ENCODE results near the gene TAF8. TPM values are rescaled to one million over a fixed set of nuclear protein-coding genes. Genes with fewer than 3 reads are reported as not detected.
"Not testable (repeated sequence)": the region's sequence is repeated elsewhere in the genome, so short reads cannot be mapped to it uniquely, and the experiment has no call there.

TAF8 gene, protein sequence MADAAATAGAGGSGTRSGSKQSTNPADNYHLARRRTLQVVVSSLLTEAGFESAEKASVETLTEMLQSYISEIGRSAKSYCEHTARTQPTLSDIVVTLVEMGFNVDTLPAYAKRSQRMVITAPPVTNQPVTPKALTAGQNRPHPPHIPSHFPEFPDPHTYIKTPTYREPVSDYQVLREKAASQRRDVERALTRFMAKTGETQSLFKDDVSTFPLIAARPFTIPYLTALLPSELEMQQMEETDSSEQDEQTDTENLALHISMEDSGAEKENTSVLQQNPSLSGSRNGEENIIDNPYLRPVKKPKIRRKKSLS
- total RNA-seq (ENCODE audit: low replicate concordance): 10.5 and 11.9 TPM in 2 replicates

DNA sequence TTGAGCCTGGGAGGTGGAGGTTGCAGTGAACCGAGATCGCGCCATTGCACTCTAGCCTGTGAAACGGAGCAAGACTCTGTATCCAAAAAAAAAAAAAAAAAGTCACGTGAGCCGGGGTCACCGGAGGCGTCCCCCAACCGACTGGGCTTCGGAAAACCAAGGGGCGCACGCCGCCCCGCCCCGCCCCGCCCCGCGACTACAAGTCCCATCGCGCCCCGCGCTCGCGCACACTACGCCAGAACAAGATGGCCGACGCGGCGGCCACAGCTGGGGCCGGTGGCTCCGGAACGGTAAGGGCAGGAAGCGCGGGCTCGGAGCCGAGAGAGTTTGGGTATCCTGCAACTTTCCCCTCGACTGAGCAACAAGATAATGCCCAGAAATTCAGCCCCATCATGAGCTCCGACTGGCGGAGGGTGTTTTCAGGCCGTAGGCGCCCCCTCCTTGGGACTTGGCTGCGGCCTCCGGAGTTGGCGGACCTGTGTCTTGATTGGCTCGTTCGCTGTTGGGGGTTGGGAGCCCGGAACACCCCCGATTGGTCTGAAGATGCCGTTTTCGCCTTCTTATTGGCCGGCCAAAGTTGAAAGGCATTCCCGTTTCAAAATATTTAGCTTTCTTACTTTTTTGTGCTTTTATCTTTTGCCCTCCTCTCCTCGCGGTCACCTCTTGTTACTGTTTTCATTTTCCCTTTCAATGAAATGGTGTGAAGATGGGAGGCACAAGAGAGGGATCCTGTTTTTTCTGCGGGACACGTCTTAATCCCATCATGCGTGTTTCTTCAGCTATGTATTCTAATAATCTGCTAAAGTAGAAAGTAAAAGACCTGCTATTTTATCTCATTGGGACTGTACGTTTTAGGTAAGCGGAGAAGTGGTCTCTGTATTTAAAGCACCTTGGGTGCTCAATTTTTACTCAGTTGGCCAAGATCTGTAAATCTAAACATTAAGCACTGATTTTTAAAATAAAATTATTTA lies at the start of gene TAF8:
Gene TAF8, plus strand, starts transcription at position 228 of the 971 bp plus-strand sequence. Its CDS starts 18 bp downstream, at position 246.
- no peak for TF ChIP-seq CTCF (IDR thresholded peaks at IDR 0.05; ENCODE audit: insufficient read depth, low read length)
- peak within 1 kb of the TSS; percentile 87 for H3K4me3 ChIP-seq (ENCODE audit: low read depth, low read length)
- DNase-seq (ENCODE audit: low read depth): peak; percentile 95

DNA sequence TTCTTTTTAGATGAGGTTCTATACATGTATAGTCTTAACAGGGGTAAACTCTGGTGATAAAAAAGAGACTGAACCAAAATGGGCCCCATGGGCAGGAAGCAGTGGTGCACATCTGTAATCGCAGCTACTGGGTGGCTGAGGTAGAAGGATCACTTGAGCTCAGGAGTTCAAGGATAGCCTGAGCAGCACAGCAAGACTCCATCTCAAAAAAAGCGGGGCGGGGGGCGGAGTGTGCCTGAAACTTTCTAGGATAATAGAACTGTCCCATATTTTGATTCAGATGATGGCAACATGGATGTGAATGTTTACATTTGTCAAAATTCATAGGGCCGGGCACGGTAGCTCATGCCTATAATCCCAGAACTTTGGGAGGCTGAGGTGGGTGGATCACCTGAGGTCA lies 48.8 kb upstream of the TAF8 start:
- DNase-seq (ENCODE audit: low read depth): no peak
- no peak for TF ChIP-seq CTCF (IDR thresholded peaks at IDR 0.05; ENCODE audit: insufficient read depth, low read length)
- no peak overlapping the region for H3K4me3 ChIP-seq (ENCODE audit: low read depth, low read length)

DNA sequence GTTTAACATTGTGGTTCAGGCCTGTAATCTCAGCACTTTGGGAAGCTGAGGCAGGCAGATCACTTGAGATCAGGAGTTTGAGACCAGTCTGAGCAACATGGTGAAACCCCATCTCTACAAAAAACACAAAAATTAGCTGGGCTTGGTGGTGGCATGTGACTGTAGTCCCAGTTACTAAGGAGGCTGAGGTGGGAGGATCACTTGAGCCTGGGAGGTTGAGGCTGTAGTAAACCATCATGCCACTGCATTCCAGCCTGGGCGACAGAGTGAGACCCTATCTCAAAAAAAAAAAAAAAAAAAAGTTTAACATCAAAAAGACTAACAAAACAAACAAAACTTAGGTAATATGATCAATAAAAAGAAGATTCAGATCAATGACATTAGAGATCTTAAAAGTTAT lies 46.7 kb upstream of the TAF8 start:
- not testable (repeated sequence) for DNase-seq (ENCODE audit: low read depth)

DNA sequence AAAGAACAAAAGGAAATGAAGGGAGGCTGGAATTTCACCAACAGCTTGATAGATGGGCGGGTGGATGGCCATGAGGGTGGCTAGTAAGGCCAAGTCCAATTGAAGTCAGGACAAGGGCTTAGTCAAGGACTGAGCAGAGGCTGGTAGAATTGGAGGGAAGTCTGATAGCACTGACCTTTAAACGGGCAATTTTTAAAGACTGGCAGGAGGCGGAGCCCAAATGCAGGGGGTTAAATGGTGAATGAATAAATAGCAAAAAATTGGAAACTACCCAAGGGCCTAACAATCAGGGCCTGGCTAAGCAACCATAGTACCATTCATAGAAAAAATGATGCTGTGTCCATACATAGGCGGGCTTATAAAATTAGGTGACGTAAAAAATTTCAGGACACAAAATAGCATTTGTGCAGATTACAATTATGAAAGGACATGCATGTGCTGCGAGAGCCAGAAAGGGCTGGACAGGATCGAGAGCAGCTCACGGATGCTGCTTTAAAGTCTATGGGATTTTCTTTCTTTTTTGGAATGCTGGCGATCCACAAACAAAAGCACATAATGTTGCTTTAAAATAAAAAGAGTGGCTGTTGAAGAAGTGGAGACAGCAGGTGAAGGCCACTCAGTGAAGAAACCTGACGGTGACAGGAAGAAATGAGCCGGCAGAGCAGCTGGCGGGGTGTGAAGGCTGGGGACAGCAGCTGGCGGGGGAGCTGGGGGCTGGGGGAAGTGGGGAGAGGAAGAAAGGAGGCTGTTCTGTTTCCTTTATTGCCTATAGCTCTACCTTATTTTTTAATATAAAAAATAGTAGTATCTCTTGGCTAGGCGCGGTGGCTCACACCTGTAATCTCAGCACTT lies 42.8 kb upstream of the TAF8 start:
- no peak overlapping the region for H3K4me3 ChIP-seq (ENCODE audit: low read depth, low read length)
- TF ChIP-seq CTCF (IDR thresholded peaks at IDR 0.05; ENCODE audit: insufficient read depth, low read length): no peak
- DNase-seq (ENCODE audit: low read depth): no peak

More for the DNA sequence above, 46.7 kb upstream of the TAF8 start:
- H3K4me3 ChIP-seq (ENCODE audit: low read depth, low read length): not testable (repeated sequence)

DNA sequence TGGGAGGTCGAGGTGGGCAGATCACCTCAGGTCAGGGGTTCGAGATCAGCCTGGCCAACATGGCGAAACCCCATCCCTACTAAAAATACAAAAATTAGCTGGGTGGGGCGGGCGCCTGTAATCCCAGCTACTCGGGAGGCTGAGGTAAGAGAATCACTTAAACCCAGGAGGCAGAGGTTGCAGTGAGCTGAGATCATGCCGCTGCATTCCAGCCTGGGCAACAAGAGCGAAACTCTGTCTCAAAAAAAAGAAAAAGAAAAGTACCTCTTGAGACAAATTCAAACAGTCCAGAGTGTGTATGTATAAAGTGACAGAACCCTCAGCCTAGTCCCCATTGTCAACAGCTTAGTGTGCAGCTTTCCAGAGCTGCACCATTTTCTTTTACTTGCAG lies 42.2 kb upstream of the TAF8 start:
- H3K4me3 ChIP-seq (ENCODE audit: low read depth, low read length); DNase-seq (ENCODE audit: low read depth): not testable (repeated sequence)

DNA sequence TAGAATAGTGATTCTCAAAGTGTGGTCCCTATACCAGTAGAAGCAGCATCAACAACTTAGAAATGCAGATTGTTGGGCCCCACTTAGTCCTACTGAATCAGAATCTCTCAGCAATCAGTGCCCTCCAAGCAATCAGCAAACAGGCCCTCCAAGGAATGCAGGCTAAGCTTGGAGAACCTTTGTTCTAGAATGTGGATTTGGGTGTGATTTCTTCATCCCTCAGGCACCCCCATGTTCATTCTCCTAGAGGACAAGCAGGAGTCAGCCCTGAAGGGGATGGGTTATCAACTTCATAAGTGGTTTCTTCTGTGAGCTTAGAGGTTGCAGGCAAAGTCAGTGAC lies 40.5 kb upstream of the TAF8 start:
- no peak for TF ChIP-seq CTCF (IDR thresholded peaks at IDR 0.05; ENCODE audit: insufficient read depth, low read length)
- no peak overlapping the region for H3K4me3 ChIP-seq (ENCODE audit: low read depth, low read length)
- DNase-seq (ENCODE audit: low read depth): no peak

GRCh38 chr6:42010185-42010891 lies 40.0 kb upstream of the TAF8 start:
- no peak for DNase-seq (ENCODE audit: low read depth)

More at GRCh38 chr6:42010185-42010891, 40.0 kb upstream of the TAF8 start:
- H3K4me3 ChIP-seq (ENCODE audit: low read depth, low read length): no peak overlapping the region
- no peak for TF ChIP-seq CTCF (IDR thresholded peaks at IDR 0.05; ENCODE audit: insufficient read depth, low read length)
